Vagina (tissue), 2 donors: Measurements from ENCODE around the gene PSG6. TPM values are rescaled to one million over a fixed set of nuclear protein-coding genes. Genes with fewer than 3 reads are reported as not detected.
"Not testable (repeated sequence)": the region's sequence is repeated elsewhere in the genome, so short reads cannot be mapped to it uniquely, and the experiment has no call there.

Experiments used
- DNase-seq, 2 donors: peaks; one replicate each; pipeline ENCODE4 v3.0.0-alpha.2; 2017; ENCODE audit errors: extremely low spot score in 2 of 2
- H3K27ac ChIP-seq: fragments of 200-600 bp; sonication (generic); one replicate; pipeline ENCODE4 v1.5.1; 2019
- H3K27me3 ChIP-seq: fragments of 200-600 bp; sonication (generic); one replicate; pipeline ENCODE4 v1.5.1; 2019
- H3K36me3 ChIP-seq, 2 donors: fragments of 200-600 bp; sonication (generic); one replicate each; pipeline ENCODE4 v1.5.1; 2017 to 2019
- H3K4me1 ChIP-seq: fragments of 200-600 bp; sonication (generic); one replicate; pipeline ENCODE4 v1.5.1; 2019
- H3K4me3 ChIP-seq, 2 donors: fragments of 200-600 bp; sonication (generic); 1 replicate in 1 of 2; 2 replicates in 1 of 2; pipeline ENCODE4 v1.5.1; 2016 to 2019
- H3K9me3 ChIP-seq: fragments of 200-600 bp; sonication (generic); one replicate; pipeline ENCODE4 v1.5.1; 2019
- intact Hi-C: fragments of 100-400 bp; cut with DNase I; formaldehyde crosslinking; loops from one replicate; pipeline ENCODE4 v1.15.1; 2023
- total RNA-seq: library from RNA; depleted of rRNA; stranded (reverse); fragments of >200 nt; gene quantifications from one replicate; pipeline ENCODE4 v1.2.3, GENCODE V29; 2016

The PSG6 gene
- total RNA-seq, 1 donor from 2014 or later, result not detected

DNA sequence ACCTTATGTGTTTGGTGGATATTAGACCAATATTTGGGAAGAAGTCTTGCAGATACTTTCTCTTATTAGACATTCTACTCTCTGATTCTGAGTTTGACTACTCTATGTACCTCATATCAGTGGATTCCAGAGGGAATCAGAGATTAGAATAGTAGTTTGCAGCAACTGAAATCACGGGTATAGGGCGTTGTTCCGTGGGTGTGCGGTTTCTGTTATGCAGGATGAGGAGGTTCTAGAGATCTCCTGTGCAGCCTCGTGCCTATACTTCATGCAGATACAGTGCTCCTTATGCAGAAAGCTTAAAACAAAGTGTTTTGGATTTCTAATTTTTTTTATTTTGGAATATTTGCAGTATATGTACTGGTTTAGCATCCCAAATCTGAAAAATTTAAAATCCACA lies 6.0 kb downstream of the PSG6 start:
- H3K27ac ChIP-seq, intact Hi-C loops, H3K4me1 ChIP-seq, H3K27me3 ChIP-seq, H3K9me3 ChIP-seq, H3K4me3 ChIP-seq, H3K36me3 ChIP-seq, DNase-seq: not testable (repeated sequence)

DNA sequence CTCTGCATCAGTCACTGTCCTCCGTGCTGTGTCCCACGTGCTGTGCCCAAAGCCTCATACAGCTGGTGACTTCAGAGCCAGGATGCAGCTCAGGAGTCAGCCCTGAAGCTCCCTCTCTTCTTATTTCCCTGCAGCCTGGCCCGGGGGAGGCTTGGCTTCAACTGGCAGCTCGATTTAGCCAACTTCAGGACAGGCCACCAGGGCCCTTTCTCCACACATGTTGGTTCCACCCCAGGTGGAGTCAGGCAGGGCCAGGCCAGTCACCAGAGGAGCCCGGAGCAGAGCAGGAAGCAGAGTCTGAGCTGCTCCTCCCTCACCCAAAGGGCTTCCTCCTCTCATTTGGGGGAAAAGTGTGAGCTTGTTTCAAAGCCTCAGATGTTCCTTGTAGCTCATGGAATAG lies 11.5 kb downstream of the PSG6 start:
- DNase-seq, intact Hi-C loops, H3K4me3 ChIP-seq, H3K4me1 ChIP-seq, H3K27me3 ChIP-seq, H3K9me3 ChIP-seq, H3K27ac ChIP-seq, H3K36me3 ChIP-seq: not testable (repeated sequence)

DNA sequence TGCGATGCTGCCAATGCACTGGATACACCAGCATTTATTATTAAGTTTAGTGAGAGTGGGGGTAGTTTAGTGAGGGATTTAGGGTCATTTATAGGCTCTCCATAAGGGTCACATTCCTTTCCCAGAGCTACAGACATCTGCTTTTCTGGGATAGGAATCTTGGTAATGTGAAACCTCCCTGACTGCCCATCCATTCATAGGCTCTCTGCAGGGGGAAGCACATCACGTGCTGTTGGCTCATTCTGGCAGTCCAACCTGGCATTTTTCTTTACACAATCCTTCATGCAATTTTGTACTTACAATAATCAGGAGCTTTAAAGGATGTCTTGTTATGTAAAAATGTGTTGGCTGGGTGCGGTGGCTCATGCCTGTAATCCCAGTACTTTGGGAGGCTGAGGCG lies 17.1 kb downstream of the PSG6 start:
- DNase-seq, H3K4me1 ChIP-seq, intact Hi-C loops: not testable (repeated sequence)

DNA sequence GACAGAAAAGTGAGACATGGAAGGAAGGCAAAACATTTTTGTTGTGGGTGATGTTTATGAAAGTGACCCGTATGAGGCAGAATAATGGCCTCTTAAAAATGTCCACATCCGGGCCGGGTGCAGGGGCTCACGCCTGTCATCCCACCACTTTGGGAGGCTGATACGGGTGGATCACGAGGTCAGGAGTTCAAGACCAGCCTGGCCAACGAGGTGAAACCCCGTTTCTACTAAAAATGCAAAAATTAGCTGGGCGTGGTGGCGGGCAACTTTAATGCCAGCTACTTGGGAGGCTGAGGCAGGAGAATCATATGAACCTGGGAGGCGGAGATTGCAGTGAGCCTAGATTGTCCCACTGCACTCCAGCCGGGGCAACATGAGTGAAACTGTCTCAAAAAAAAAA lies 18.0 kb downstream of the PSG6 start:
- intact Hi-C loops, H3K27me3 ChIP-seq, H3K36me3 ChIP-seq, H3K9me3 ChIP-seq, H3K4me1 ChIP-seq, H3K4me3 ChIP-seq, DNase-seq, H3K27ac ChIP-seq: not testable (repeated sequence)

More for the DNA sequence above, 17.1 kb downstream of the PSG6 start:
- H3K36me3 ChIP-seq, H3K4me3 ChIP-seq, H3K9me3 ChIP-seq, H3K27ac ChIP-seq, H3K27me3 ChIP-seq: not testable (repeated sequence)

DNA sequence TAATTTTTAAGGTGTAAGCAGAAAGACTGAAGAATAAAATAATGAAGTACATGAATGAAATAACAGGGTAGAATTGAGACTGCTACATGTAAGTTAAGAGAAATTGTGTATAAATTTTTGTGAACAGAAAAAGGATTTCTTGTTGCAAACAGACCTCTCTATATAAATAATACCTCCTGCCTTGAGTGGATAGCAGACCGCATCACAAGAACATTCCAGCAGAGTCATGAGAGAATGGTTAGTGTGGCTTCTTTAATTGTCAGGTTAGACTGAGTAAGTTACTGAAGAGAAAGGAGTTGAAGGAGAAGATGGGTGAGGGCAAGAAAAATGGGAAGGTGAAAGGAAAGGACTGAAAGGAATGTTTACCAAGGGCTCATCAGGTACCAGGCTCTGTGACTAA lies 18.6 kb downstream of the PSG6 start:
- DNase-seq, intact Hi-C loops, H3K4me3 ChIP-seq, H3K36me3 ChIP-seq, H3K27me3 ChIP-seq, H3K9me3 ChIP-seq, H3K27ac ChIP-seq, H3K4me1 ChIP-seq: not testable (repeated sequence)

DNA sequence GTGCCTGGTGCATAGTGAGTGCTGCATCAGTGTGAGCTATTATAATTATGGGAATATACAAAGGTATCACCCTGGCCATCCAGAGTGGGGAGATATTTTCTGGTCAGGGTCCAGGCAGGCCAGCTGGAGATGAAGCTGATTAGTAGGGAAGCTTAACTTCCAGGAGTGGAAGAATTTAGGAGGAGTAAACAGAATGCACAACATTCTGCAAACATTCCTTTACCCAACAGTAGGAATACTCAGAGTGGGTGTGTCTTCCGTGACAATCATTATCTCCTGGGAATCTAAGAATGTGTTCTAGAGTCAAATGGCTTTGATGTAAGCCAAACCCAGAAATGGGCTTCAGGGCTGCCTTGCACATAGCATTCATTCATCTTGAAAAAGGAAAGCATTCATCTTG lies 19.0 kb downstream of the PSG6 start:
- H3K27ac ChIP-seq, H3K4me3 ChIP-seq, DNase-seq, H3K36me3 ChIP-seq, H3K27me3 ChIP-seq, H3K4me1 ChIP-seq, intact Hi-C loops, H3K9me3 ChIP-seq: not testable (repeated sequence)

DNA sequence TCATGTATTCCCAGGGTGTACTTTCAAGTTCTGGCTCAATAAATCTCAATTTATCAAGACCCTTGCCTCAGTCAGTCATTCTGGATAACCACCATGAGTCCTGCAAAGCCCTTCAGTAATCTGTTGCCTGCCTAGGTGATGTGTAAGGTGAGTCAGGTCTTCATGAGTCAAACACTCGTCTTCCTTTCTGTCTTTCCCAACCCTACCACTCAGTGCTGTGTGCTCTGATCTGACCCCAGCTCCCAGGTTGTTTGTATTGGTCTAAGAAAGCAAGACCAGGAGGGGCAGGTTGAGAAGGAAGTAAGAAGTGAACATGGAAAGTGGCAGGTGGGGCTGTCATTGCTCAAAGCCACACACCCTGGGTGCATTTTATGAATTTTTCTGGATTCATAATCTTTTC lies 20.0 kb downstream of the PSG6 start:
- H3K4me1 ChIP-seq, H3K4me3 ChIP-seq, H3K9me3 ChIP-seq, H3K27me3 ChIP-seq, DNase-seq, H3K36me3 ChIP-seq, intact Hi-C loops, H3K27ac ChIP-seq: not testable (repeated sequence)

DNA sequence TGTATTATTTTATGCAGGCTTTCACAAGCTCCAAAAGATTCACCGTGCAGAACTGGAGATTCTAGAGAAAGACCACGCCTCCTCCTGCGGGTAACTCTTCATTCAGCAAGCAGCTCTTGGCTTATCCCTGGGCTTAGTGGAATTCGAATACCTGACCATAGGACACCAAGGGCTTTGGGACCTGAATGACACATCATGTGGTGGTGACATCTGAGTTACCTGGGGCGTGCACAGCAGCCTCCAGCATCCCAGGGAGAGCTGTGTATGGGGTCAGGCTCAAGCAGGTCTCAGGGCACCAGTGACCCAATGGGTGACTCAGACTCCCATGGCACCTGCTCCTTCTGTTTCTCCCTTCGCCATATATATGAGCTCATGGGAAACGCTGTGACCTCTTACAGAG lies 27.2 kb downstream of the PSG6 start:
- DNase-seq, H3K27ac ChIP-seq, H3K27me3 ChIP-seq, intact Hi-C loops, H3K9me3 ChIP-seq, H3K36me3 ChIP-seq, H3K4me3 ChIP-seq, H3K4me1 ChIP-seq: not testable (repeated sequence)

DNA sequence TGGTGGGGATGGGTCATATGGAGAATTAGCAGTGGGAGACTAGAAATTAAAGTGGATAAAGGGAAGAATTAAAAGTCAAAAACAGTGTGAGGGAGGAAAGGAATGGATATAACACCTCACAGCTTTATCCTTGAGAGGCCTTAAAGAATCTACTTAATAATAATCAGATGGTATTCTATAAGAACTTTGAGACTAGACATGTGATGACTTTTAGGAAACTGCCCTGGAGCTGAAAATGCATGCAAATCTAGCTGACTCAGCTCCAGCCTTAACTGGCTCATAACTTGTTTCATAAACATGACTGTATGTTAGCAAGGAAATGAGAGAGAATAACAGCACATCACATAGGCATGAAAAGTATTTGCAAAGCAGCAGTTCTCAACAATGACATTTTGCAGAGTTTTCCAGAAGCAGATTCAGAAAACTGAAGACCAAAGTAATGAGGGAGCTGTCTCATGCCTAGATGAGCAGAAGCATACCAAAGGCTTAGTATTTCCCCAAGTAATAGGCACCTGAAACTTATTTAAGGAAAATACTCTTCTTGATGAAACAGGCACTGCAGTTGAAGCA lies 29.7 kb downstream of the PSG6 start:
- H3K36me3 ChIP-seq, H3K27me3 ChIP-seq, DNase-seq, intact Hi-C loops, H3K4me1 ChIP-seq, H3K27ac ChIP-seq, H3K9me3 ChIP-seq, H3K4me3 ChIP-seq: not testable (repeated sequence)

DNA sequence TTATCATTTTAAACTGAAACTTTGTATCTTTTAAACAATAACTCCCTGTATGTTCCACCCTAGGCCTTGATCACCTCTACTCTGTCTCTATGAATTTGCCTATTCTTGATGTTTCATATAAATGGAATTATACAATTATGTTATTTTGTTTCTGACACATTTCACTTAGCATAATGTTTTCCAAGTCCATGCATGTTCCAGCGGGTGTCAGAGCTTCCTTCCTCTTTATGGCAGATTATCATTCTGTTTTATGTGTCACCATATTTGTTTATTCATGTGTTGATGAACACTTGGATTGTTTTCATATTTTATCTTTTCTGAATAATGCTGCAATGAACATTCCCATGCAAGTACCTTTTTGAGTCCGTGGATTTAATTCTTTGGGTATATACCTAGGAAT lies 35.0 kb downstream of the PSG6 start:
- DNase-seq, H3K27me3 ChIP-seq, H3K4me1 ChIP-seq, H3K27ac ChIP-seq, H3K4me3 ChIP-seq, H3K36me3 ChIP-seq, intact Hi-C loops, H3K9me3 ChIP-seq: not testable (repeated sequence)

DNA sequence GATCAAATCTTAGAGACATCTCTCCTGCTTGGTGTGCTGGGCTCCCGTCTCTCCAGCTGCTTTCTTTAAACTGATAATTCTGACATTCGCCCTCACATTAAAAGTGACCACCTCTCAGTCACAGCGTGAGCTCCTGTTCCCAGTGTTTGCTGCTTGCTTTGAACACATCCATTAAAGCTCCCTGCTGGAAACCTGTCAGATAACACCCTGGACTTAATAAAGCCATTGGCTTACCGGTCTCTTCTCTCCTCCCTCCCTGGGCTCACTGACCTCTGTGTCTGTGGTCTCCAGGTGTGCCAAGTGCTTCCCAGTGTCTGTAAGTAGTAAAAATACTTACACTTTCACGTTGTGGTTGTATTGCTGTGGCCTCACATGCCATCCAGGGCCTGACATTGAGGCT lies 35.7 kb downstream of the PSG6 start:
- H3K27ac ChIP-seq, H3K27me3 ChIP-seq, DNase-seq, H3K4me1 ChIP-seq, H3K4me3 ChIP-seq, H3K9me3 ChIP-seq, intact Hi-C loops, H3K36me3 ChIP-seq: not testable (repeated sequence)

DNA sequence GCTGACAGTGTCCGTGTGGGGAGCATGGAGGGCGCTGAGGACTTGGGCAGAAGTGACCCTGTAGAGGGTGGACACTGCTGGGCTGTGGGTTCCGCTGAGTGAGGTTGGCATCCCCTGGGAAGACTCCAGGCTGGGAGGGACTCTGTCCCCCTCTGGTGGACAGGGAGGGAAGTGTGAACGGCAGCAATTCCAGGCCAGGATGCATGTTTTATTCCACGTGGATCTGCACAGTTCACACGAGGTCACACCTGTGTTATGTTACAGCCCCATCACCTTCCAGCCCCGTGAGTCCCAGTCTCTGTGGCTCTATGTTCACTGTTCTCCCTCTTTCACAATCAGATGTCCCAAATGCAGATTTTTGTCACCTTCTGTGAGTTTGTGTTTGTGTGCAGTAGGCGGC lies 36.4 kb downstream of the PSG6 start:
- intact Hi-C loops, H3K4me1 ChIP-seq, H3K27ac ChIP-seq: not testable (repeated sequence)

DNA sequence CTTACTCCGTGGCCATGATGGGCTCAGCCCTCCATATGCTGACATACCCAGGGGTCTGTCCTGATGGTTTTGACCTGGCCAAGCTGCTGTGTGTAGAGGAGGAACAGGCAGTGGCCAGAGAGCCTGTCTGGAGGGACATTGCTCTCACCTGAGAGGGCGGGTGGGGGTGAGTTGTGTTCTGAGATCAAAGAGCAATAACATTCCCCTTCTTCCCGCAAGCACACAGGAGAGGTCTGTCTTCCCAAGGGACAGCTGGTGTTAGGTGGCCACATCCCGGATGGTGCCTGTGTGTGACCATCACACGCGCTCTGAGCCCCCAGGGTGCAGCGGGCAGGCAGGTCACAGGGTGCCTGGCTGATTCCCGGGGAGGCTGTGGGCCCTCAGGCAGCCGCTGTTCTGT lies 37.1 kb downstream of the PSG6 start:
- H3K27ac ChIP-seq, DNase-seq, intact Hi-C loops, H3K4me1 ChIP-seq, H3K4me3 ChIP-seq, H3K36me3 ChIP-seq, H3K9me3 ChIP-seq, H3K27me3 ChIP-seq: not testable (repeated sequence)

More for the DNA sequence above, 36.4 kb downstream of the PSG6 start:
- not testable (repeated sequence) for H3K4me3 ChIP-seq, H3K9me3 ChIP-seq, DNase-seq, H3K27me3 ChIP-seq, H3K36me3 ChIP-seq
